ENCODE measurements around the gene OPCML.

Gene OPCML

GRCh38 chr11:133133050-133133449, 399.3 kb downstream of the OPCML start:
- no peak for DNase-seq (ENCODE audit: low spot score)

DNA sequence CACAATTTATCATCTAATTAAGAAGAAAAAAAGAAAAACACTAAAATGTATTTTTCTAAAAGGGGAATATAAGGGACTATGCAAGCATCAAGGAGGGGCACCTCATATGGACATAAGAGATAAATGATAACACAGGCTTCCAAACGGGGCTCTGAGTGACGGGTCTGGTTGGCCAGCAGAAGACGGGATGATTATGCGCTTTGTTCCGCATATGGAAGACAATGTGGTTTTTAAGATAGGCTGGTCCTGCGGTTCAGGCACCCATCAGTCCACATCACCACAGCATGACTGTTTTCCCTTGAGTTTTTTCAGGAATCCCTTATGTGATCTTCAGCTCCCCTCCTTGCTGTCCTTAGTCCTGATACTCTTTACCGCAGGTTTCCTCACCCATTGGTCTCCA, 404.6 kb downstream of the OPCML start:
- DNase-seq (ENCODE audit: low spot score), result no peak

GRCh38 chr11:133123796-133124195, 408.5 kb downstream of the OPCML start:
- no peak for DNase-seq (ENCODE audit: low spot score)

DNA sequence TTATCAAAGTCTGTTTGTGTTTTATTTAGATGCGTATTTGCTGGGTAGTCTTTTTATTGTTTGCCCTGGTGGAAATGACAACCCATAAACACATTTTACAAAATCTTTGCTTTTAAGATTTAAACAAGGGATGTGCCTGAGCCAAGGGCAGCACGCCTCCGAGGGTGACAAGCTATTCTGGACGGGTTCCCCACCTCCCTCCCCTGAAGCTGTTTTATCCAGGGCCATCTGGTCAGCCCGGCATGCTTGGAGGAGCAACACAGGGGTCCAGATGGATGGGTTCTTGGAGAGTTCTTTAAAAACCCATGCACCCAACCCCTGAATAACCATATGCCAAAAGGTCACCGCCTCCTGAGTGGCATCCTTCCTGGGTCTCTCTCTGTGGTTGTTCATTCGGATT, 408.9 kb downstream of the OPCML start:
- no peak for DNase-seq (ENCODE audit: low spot score)

DNA sequence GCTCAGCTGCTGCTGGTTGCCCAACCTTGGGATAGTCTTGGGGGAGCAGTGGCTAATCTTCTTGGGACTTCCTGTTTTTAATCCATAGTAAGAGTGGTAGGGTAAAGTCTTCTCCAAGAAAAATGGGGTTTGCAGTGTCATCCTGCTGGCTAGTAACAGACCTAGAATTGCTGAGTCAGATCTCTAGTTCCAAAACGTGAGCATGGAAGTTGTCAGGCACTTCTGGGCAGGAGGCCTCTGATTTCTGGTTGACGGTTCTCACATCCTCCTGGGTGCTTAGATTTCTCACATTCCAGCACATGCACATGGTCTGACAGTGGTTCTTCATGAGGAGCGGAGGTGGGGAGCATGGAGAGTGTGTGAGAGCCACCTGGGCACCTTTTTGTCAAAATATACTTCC, 410.0 kb downstream of the OPCML start:
- no peak for DNase-seq (ENCODE audit: low spot score)

- no peak for DNase-seq (ENCODE audit: low spot score)
These were observed 413.6 kb downstream of the OPCML start for GRCh38 chr11:133118563-133119268.

DNA sequence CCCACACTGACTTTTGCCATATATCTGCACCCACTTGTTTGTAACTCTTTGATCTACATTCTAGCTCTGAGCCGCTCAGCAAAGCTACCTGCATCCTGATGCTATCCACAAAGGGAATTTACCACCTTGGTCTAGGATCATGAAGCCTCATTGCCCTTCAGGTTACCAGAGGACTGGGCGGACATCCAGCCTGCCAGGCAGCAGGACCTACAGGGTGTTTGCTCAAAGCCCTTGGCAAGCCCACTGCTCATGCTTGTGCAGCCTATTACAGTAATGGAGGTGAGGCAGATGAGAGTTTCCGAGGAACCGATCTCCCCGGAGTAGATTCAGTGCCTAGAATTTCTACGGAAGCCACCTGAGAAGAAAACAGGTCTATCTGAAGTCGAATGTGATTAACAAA, 417.2 kb downstream of the OPCML start:
- DNase-seq (ENCODE audit: low spot score), result no peak

DNA sequence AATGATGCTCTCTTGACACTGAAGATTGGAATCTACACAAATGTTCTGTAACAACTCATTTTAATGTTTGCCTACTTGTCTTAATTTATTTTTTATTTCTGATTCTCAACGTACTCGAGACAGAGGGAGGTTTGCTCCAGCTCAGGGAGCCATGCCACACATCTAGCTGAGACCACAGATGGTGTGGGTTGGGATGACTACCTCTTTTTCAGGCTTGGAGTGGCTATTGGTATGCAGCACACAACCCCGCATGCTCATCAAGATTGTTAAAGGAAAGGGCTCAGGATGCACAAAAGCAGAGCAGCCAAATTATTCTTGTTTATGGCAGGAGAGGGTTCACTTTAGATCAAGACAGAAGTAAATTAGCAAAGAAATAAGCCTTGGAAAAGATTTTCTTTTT, 424.5 kb downstream of the OPCML start:
- DNase-seq (ENCODE audit: low spot score), result no peak

DNA sequence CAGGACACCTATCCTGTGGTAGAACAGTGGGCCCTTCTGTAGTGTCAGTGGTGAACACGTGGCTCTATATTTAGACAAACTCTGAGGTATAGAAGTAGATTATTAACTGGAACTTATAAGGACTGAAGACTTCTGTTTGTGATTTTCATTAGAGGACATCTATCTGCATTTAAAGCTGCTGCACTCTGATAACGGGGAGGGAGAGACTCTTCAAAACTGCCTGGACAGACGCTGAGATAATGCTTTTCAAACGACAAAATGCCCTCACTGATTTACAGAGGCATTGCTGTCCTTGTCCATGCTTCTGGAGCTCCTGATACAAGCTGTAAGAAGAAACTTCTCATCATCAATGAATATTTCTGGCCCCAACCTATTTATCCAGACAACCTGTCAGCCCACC, 425.2 kb downstream of the OPCML start:
- DNase-seq (ENCODE audit: low spot score), result no peak

- no peak for DNase-seq (ENCODE audit: low spot score)
These were observed 425.9 kb downstream of the OPCML start for GRCh38 chr11:133106417-133106816.

DNA sequence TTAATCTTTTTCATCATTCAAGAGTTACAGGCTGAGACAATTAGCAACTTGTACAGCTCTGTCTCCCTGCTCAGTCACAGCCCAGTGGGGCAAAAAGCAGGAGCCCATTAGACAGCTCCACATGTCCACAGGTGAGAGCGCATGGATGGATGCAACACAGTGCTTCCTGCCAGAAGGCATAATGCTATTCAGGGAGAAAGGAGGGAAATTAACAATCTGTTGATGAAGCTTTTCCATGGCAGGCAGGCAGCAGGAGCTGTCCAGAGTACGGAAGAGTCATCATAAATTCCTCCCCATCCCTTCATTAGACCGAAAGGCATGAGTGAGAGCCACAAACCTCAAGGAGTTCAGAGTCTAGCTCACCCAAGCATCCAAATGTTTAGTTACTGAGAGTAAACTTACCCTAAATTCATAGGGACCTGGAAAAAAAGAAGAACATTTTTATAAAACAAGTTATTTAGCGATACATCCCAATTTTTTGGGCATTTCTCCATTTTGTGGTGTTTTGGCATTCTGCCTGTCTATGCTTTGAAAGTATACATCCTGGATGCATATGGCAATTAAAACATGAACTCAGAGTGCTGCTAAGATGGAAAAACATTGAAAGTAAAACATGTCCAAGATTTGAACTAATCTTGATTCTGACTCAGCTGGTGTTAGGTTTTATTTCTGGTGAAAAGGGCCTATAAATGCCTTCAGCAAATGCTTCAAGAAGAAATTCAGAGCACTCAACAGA, 428.1 kb downstream of the OPCML start:
- no peak for DNase-seq (ENCODE audit: low spot score)

GRCh38 chr11:133096981-133097380, 435.3 kb downstream of the OPCML start:
- no peak for DNase-seq (ENCODE audit: low spot score)

DNA sequence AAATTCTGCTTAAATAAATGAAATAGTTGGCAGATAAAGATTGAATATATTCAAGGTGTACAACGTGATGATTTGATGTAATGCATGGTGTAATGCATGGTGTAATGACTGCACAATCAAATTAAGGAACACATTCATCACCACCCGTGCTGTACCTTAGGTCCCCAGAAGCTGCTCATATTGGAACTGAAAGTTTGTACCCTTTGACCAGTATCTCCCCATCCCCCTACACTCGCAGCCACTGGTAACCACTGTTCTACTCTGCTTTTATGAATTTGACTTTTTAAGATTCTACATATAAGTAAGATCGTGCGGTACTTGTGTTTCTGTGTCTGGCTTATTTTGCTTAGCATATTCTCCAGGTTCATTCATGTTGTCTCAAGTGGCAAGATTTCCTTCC, 445.8 kb downstream of the OPCML start:
- DNase-seq (ENCODE audit: low spot score), result no peak

DNA sequence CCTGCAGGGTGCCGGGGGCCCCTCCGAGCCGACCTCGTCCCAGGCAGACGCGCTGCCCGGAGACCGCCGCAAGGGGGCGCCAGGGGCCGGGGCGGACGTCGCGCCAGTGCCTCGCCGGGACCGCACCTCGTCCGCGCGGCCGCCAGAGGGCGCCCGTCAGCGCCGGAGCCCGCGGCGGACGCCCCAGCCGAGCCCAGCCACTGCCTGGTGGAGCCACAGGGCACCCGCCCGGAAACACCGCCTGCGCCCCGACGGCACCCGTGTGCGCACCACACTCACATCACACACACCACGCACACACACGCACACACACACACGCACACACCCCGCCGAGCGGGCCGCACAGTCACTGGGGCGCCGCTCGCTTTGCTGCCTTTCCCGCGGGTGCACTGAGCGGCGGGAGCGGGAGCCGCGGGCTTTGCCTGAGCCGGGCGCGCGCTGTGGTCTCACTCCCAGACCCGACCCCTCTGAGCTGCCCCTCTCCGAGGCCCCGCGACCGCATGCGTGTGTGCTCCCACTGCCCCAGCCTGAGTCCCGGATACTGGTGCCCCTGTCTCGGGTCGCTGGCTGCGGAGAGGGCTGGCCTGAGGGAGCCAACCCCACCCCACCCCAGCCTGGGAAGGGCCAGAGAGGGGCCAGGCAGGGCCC, 449.3 kb downstream of the OPCML start:
- peak; percentile 42 for DNase-seq (ENCODE audit: low spot score)

- no peak for DNase-seq (ENCODE audit: low spot score)
These were observed 449.9 kb downstream of the OPCML start for GRCh38 chr11:133082453-133082781.

DNA sequence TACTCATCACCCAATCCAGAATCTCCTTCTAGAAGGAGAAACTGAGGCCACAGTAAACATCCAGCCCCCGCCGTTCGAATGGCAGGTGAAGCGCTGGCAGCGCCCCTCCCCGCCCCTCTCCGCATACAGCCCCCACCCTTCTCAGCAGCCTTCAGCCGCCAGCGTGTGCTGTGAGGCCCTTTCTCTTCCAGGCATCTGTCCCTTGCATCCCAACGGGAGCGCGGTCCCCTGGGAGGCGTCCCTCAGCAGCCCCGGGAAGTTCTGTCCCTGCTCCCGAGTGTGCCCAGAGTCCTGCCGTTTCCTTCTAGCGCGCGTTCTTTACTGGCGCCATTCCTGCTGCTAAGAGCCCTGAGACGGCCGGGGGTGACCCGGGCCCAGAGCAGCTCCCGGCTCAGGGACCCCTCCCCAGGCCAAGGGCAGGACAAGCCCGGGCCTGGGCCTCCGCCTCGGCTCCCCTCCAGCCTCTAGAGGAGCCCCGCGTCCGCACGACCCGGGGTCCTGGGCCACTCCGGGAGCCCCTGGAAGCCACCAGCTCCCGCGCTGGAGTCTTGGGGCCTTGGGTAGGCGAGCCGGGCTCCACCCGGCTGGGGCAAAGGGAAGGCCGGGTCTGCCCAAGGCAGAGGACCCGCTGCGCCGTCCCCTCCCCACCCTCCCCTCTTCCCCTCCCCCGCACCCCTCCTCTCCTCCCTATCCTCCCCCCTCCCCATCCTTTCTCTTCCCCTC, 450.4 kb downstream of the OPCML start:
- no peak for DNase-seq (ENCODE audit: low spot score)

DNA sequence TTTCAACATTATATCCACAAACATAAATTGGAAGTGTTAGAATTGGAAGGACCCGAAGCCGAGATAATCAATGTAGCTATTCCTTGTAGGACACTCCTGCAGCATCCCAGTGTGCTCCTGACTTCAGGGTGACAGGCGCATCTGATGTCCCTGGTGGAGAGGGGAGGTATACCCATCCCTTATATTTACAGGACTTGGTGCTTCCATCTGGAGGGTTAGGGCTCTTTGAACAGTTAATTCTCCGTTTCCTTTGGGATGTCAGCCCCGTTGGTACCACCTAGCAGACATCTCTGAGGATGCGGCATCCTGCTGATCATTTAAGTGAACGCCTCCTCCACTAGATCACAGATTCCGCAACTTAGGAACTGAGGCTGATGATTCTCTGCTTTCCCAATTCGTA, 451.3 kb downstream of the OPCML start:
- DNase-seq (ENCODE audit: low spot score), result no peak

DNA sequence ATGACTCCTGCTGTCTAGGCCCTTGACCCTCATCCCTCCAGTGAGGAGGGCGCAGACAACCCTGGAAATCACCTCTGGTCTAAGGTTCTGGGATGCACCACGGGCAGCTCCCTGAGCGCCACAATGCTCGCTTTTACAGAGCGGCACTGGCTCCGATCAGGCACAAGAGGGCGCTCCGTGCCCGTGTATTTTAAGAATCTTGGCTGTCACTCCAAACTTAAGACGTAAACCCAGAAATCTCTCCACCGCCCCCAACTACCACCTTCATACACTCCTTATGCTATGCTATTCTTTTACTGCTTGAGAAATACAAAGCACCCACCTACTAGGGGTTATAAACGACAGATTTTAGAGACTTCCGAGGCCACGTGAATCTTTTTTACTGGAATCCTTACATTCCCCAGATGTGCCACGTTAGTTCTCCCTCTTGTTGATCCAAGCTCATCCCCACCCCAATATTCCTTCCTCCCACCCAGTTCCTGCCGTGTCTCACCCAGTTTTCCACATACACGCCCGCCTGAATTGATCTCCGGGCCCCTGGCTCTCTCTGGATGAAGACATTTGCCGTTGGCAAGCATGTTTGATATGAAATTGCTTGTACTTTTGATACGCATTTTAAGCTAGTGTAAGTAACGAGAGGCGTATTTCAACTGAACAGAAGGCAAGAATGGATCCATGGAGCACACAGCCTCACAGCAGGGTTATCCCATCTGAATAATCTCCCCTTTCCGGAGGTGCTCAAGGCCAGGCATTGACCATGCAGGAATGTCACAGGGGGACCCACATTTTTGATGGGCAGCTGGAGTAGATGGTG, 453.5 kb downstream of the OPCML start:
- peak; percentile 47 for DNase-seq (ENCODE audit: low spot score)

GRCh38 chr11:133078012-133078411, 454.3 kb downstream of the OPCML start:
- no peak for DNase-seq (ENCODE audit: low spot score)

DNA sequence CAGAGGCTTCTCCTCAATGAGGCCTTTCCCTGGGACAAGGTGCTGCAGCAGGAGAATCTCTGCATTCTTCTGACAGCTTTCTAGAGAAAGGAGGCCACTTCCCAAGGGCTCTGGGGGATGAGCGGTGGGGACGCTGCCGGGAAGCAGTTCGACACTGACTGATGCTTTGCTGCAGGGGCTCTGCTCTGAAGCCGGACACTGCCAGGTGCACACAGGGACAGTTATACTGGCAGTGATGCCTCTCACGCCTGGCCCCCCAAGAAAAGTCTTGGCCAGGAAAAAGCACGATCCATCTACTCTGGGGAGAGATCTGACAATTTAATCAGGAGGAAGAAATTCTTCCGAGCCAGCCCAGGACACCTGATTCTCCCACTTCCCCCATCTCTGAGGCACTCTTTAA, 456.9 kb downstream of the OPCML start:
- DNase-seq (ENCODE audit: low spot score), result no peak

- DNase-seq (ENCODE audit: low spot score), result no peak
These were observed 459.3 kb downstream of the OPCML start for GRCh38 chr11:133072858-133073582.

Measured in globus pallidus (tissue), 1 donor.